Activated naive CD4-positive, alpha-beta T cell treated with anti-CD3 and anti-CD28 coated beads, Interleukin-2, amount 50 U/mL, for 72 hours (primary cell): Measurements from ENCODE around the gene SDK2. TPM values are rescaled to one million over a fixed set of nuclear protein-coding genes. Genes with fewer than 3 reads are reported as not detected.
A peak's percentile ranks its signal among the peaks of the same experiment; 100 is the strongest.

Source experiments
- ATAC-seq, 2 donors: fragments of 150-1000 bp; cut with Tn5 transposase; 2 replicates each; pipeline ENCODE4 v1.10.0; 2021; ENCODE audit warnings: mild to moderate bottlenecking in 2 of 2, moderate library complexity in 2 of 2
- DNase-seq, 2 donors: peaks; one replicate each; pipeline ENCODE4 v3.0.0; 2021 to 2022; ENCODE audit warnings: low spot score in 2 of 2
- H3K27ac Mint-ChIP-seq, 2 donors: one replicate each; pipeline ENCODE4 v1.8.0; 2022; ENCODE audit warnings: mild to moderate bottlenecking in 2 of 2, mixed read lengths in 2 of 2
- H3K36me3 Mint-ChIP-seq, 2 donors: one replicate each; pipeline ENCODE4 v1.8.0; 2022; ENCODE audit warnings: mixed read lengths in 2 of 2
- H3K9me3 Mint-ChIP-seq, 2 donors: one replicate each; pipeline ENCODE4 v1.8.0; 2022; ENCODE audit warnings: mixed read lengths in 2 of 2
- total RNA-seq, 2 donors: library from RNA; stranded (reverse); gene quantifications; one replicate each; pipeline ENCODE4 v1.2.3, GENCODE V29; 2022

SDK2 gene
- total RNA-seq, 2 donors from 2014 or later: 0.66 to 1.5 TPM

DNA sequence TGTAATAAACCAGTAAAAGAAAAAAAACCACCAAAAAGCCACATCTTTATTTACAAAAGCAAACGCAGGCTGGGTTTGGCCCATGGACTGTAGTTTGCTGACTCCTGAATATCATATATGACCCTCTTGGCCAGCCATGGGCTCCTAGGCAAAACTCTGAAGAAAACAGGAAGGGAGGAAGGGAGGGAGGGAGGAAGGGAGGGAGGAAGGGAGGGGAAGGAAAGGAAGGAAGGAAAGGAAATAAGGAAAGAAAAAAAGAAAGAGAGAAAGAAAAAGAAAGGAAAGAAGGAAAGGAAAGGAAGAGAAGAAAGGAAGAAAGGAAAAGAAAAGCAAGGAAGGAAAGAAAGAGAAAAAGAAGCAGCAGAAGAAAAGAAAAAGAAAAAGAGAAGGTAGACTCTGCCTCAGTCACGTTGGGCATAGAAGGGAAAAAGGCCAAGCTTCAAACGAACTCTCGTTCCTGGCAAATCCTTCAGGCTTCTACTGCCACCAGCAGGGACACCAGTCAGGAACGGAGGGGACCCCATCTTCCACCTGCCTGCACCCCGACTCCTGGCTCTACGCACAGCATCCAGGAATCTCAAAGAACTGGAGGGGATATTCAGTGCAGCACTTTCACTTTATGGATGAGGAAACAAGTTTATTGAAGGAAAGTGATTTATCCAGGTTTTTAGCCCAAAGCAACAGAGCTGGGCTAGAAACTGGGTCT is 354.5 kb downstream of the SDK2 start:
- H3K9me3 Mint-ChIP-seq: no peaks in the 10 kb centered on the region
- H3K36me3 Mint-ChIP-seq: no peaks in the 10 kb centered on the region
- ATAC-seq (no peak), DNase-seq (no peak)
- H3K27ac Mint-ChIP-seq: peak overlapping the region in 1 of 2 donors; percentile 4

- DNase-seq (no peak), ATAC-seq (no peak)
- no peaks in the 10 kb centered on the region for H3K9me3 Mint-ChIP-seq
- no peak overlapping the region for H3K27ac Mint-ChIP-seq
- H3K36me3 Mint-ChIP-seq: no peaks in the 10 kb centered on the region
Measured at GRCh38 chr17:73288534-73289302, 355.5 kb downstream of the SDK2 start.

DNA sequence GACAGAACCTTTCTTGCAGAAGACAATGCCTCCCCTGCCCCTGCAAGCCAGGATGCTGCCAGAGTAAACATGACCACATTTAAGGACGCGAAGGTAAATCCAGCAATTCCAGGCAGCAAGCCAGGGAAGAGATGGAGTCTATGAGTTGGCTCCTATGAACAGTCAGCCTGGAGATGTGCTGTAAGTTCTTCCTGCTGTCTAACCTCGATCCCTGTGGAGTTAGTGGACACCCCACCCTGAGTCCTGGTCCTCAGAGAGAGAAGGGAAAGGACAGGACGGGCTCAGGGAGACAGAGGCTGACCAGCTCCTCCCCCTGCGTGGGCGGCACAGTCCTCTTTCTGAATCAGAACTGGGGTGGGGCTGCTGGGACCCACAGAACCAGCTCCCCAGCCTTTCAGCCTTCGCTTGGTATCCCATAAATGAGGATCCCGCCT is 357.4 kb downstream of the SDK2 start:
- Mint-ChIP-seq H3K36me3 (no peaks in the 10 kb centered on the region), H3K27ac (no peak overlapping the region), H3K9me3 (no peaks in the 10 kb centered on the region)
- no peak for DNase-seq
- no peak for ATAC-seq

DNA sequence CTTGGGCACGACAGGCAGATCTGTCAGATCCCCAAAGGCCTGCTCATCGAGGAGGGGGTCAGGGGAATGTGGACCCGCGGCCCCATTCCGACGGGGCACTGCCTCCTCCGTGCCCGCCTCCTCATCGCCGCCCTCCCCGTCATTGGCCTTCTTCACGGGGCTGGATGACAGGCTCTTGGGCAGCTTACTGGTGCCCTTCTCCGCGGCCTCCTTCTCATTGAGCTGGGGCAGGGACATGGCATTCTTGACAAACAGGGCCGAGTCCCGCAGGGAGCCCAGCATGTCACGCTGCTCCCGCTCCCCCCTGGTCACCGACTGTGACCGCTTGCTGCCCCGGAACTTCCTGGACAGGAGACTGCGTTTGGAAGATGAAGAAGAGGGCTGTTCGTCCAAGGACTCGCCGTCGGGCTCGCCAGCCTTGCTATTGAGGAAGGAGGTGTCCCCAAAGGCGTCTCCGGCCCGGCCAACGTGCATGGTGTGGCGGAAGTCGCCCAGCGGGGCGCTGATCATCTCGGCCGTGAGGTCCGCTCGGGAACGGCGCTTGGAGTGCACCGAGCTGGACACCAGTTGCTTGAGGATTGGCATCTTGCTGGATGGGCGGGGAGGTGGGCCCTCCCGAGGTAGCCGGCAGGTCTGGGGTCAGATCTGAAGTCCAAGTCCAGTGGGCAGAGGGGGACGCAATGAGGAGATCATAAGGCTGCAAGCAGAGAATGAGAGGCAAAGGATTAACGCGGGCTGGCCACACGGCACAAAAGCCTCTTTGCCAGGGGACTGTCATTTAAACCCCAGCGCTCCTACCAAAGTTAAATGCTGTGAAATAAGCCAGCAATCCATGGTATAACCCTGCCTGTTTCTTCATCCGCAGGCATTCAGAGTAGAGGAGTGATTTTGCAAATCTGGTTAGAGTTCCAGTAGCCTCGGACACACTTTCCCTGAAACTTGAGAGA is 358.1 kb downstream of the SDK2 start:
- H3K36me3 Mint-ChIP-seq: no peaks in the 10 kb centered on the region
- ATAC-seq (no peak), DNase-seq (no peak)
- no peaks in the 10 kb centered on the region for H3K9me3 Mint-ChIP-seq
- H3K27ac Mint-ChIP-seq: no peak overlapping the region

DNA sequence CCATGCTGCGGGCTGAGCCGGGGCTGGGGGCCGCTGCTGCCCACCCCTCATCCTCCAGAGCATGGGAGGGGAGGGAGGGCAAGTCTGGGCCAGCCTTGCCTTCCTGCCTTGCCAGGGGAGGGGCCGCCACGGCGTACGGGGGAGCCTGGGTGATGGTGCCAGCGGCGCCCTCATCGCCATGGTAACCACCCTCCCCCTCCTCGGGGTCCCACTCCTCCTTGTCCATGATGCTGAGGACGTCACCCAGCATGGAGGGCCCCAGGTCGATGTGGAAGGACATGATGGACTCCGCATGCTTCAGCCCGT is 358.7 kb downstream of the SDK2 start:
- Mint-ChIP-seq H3K27ac (no peak overlapping the region), H3K9me3 (no peaks in the 10 kb centered on the region), H3K36me3 (no peaks in the 10 kb centered on the region)
- DNase-seq (no peak), ATAC-seq (no peak)

DNA sequence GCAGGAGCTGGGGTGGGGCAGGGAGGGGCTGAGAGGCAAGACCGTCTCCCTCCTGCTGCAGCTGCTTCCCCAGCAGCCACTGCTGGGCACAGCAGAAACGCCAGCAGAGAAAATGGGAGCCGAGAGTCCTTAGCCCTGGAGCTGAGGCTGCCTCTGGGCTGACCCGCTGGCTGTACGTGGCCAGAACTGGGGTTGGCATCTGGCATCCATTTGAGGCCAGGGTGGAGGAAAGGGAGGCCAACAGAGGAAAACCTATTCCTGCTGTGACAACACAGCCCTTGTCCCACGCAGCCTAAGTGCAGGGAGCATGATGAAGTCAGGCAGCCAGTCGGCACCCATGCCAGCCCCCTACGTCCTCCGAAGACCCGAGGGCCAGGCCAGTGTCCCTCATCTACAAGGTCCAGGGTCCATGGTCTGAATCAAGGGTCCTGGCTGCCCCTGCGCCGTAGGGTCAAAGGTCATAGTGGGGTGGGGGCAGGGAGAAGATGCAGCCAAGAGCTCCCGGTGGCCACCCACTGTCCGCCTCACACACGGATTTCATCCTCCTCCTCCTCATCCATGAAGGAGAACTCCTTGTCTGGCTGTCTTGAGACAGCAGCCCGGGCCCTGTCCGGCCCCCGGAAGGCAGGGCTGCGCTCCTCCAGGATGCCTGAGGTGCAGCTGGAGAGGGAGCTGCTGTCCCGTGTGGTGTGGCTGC is 359.2 kb downstream of the SDK2 start:
- Mint-ChIP-seq H3K9me3 (no peaks in the 10 kb centered on the region), H3K36me3 (no peaks in the 10 kb centered on the region), H3K27ac (no peak overlapping the region)
- no peak for DNase-seq
- no peak for ATAC-seq
